NCI-H345 treated with DMSO at 0.1 percent for 48 hours (cell line): ENCODE data around the gene PRICKLE2.

ENCODE experiments used
- DNase-seq: peaks from one replicate; lab custom pipeline; 2025; ENCODE audit not compliant: unreplicated experiment; lab: John Stamatoyannopoulos, UW

Gene PRICKLE2

DNA sequence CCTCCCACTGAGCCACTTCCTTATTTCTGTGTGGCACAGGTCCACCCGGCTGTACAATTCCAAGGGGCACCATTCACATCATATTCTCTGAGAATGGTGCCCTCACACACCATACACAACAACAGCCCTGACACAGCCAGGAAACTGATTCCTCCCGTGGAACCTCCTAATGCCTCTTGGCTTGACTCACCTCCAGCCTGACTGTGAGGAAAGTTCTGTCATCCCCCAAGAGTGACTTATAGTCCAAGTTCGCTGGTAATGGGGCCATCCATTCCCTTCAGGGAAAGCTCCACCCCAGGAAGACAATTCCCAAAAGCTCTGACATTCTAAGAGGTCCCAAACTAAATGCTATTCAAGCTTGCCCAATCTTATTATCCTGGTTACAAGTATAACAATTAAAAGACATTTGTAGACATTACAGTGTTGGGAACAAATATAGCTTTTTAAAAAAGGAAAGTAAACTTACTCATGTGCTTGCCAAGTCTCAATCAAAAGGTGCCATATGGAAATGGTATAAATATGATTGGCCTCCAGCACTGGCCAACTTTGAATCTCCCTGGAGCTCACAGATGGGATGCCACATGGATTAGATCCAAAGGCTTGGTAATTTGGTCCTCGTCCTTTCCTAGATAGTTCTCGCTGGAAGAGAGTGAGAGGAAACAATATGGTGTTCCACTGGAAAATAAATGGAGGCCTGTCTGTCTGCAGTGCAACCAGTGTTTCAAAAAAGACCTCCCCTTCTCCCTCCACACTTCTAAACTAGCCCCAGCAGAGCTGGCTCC lies 145.7 kb downstream of the PRICKLE2 start:
- no peak for DNase-seq

- DNase-seq: no peak
Observed at GRCh38 chr3:64078966-64079365, 146.3 kb downstream of the PRICKLE2 start.

GRCh38 chr3:64074895-64075679 lies 150.2 kb downstream of the PRICKLE2 start:
- no peak for DNase-seq

GRCh38 chr3:64074060-64074459 lies 151.2 kb downstream of the PRICKLE2 start:
- no peak for DNase-seq

DNA sequence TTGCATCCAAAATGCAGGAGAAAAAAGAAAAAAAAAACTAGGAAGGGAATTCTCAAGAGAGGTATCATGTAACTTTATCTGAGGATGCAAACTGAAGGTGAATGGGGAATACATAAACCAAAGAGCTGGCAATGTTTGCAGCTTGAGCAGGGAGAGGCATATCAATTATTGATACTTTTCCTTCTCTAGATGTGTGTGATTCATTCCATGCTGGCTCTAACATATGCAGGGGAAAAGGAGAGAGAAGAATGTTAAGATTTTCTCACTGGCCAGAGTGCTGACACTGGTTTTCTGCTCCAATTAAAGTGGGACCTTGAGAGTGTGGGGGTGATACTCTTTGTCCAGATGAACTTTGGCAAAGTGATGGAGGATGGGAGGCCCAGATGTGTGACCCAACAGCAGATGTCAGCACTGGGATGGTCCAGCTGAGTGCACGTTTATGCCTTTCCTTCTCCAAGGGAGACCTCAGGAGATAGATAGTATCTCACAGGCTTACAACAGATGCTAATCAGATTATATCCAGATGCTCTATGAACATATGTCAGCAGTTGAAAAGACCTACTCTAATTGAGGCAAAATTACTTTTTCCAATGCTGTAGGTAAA lies 152.0 kb downstream of the PRICKLE2 start:
- DNase-seq: no peak

DNA sequence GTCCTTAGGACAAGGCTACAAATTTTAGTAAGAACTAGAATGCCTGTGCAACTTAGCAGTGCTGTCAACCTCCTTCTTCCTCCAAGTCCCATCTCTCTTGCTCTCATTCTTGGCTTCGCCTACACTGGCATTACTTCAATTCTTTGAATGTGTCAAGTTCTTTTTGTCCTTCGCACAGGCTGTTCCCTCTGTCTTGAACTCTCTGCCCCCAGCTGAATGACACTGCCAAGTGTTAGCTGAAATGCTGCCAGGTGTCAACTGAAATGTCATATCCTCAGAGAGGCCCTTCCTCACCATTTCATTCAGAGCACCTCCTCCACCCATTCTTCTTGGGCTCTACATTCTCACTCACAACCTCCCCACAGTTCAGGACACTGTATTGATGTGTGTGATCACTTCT lies 153.1 kb downstream of the PRICKLE2 start:
- DNase-seq: no peak

DNA sequence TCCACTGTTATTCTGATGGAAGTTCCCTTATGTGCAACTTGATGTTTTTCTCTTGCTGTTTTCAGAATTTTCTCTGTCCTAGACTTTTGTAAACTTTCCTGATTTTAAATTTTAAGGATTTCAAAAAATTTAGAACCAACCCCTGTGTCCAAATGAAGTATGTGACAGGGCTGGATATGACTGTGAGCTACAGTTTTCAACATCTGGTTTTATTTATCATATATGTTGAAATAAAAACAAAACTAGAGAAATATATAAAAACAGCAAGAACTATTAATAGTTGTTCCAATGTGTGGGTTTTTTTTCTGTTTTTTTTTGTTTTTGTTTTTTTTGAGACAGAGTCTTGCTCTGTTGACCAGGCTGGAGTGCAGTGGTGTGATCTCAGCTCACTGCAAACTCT lies 154.6 kb downstream of the PRICKLE2 start:
- DNase-seq: no peak

DNA sequence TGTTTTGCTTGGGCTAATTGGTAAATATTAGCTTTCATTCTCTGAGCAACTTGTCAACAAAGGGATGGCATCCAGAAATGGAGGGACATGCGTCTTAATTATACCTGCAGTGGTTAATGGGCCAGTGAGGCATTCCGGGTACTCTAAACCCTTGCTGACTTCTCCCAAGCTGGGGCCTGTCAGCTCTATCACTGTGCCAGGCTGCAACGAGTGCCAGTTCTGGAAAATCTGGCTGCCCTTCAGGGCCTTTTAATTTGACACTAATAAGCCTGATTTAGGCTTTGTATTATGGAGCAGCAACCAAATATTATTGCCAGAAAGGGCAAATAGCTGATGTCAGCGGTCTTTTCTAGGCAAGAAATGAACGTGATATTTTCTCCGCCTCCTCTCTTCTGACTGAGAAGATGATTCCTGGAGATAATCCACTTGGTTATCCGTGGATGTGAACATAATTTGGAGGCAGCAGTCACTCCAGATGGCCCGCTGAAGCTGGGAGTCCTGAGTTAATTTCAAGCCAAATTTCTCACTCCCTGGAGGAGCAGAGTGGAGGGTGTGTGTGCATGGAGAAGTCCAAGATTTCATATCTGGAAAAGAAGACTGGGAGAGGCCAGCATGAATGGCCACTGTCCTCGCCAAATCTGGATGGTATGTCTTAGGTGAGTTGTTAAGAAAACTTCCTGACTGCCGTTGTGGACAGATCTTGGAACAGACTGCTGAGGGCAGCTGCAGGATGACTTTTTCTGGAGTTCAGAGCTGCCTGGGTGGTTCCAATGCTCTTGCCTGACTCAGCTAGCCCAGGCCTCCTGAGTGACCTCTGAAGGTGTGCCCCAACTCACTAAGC lies 157.5 kb downstream of the PRICKLE2 start:
- DNase-seq: no peak

DNA sequence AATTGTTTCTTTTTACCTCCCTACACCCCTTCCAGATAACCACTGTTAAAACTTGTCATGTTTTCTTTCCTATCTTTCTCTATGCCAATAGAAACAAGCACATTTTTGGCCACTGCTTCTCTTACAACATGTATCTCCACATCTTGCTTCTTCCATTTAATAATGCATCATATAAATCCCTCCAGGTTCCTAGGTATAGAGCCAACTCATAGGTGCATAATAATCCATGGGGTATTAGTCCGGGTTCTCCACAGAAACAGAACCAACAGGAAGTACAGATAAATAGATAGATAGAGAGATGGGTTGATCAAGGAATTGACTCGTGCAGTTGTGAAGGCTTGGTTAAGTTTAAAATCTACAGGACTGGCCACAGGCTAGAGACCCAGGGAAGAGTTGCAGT lies 160.5 kb downstream of the PRICKLE2 start:
- DNase-seq: no peak

- DNase-seq: no peak
Observed at GRCh38 chr3:64063983-64064438, 161.3 kb downstream of the PRICKLE2 start.

DNA sequence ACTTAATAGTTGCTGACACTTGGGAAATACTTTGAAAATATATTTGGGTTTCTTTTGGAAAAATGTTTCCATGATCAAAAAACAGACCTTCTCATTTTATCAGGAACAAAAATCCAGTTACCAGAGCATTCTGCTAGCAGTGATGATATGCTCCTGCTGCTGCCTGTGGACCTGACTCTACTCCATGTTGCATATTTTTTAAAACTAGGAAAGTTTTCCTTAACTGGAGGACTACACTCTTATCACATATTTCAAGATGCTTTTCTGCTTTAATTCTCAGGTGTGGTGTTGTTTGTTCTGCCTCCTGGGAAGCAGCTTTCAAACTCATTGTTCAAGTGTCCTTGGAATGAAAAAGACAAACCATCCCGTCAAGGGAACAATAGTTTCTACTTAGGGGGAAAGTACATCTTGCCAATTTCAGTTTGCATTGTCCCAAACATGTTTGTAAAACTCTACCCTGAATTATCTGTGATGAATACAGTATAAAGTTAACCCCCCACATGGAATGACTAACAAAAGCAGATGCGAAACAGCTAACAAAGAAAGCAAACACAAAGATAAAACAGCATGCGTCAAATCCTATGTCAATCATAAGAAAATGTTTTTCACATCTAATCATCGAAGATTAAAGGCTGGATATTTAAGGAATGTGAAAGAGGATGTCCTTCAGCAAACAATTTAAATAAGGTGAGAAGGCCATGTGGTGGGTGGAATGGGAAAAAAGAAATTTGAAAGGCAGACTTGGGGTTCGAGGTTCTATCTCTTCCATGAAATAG lies 161.9 kb downstream of the PRICKLE2 start:
- peak; percentile 26 for DNase-seq

DNA sequence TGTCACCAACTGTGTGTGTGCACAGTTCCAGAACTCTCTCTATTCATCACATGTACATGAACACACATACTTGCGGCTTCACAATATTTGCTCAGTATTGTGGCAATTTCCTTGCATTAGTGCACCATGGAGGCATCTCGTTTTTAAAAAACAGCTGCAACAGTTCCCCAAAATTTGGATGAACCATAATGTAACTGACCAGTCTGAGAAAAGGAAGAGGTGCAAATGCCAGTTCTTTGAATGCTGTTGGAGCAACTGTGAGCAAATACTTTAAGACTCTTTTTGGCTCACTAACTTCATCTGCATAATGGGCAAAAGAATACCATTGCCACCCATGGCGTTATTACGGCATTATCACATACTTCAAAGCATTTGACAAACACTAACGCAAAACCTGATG lies 163.6 kb downstream of the PRICKLE2 start:
- no peak for DNase-seq

DNA sequence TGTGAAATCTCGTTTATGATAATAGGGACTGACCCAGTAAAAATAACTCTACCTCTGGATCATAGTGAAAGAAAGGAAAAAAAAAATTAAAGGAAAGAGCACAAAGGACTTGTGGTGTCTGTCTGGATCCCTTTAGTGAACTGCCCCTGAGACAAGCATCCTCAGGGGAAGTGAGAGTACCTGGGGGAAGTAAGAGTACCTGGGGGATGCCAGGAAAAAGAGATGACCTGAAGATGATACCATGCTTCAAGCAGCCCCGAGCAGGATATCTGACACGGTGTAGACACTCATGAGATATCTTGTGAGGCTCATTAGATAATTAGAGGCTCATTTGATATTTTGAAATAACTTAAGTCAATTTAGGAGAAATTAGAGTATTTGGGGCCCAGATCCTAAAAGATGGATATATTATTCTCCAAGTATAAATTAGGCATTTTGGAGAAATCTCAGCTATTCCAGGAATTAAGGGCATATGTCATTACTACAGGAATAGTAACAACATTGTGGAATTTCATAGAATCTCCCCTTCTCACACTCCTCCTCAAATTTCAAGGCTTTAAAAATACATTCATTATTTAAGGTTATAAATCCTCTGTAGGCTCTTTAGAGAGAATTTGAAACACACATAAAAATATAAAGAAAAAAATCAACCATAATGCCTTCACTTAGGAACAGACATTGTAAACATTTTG lies 165.6 kb downstream of the PRICKLE2 start:
- DNase-seq: no peak

GRCh38 chr3:64058566-64058965 lies 166.7 kb downstream of the PRICKLE2 start:
- no peak for DNase-seq

GRCh38 chr3:64057231-64057630 lies 168.0 kb downstream of the PRICKLE2 start:
- no peak for DNase-seq

DNA sequence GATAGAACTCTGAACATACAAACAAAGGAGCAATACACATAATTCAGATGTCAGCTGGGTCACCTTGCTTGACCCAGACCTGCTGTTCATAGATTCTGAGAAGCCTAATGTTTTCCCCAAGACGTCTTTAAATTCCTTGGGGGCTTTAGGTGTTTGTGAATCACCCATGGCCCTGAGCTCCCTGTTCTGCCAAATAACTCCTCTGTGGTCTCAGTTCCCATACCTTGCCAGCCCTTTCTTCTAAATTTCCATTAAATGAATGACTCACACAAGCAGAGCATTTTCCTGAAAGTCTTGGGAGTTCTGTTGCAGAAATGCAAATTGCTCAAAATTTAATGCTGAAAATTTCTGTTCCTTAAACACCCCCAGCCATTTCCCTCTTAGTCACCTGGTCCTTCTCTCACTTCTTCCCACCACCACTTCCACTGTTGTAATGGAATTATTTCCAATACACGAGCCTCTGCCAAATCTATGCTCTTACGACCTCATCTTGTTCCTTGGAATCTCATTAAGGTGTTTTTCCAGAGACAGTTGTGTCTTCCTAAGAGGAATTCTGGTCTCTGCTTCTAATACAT lies 168.6 kb downstream of the PRICKLE2 start:
- no peak for DNase-seq

GRCh38 chr3:64055076-64055475 lies 170.2 kb downstream of the PRICKLE2 start:
- no peak for DNase-seq

- DNase-seq: no peak
Observed at GRCh38 chr3:64054488-64054887, 170.8 kb downstream of the PRICKLE2 start.

DNA sequence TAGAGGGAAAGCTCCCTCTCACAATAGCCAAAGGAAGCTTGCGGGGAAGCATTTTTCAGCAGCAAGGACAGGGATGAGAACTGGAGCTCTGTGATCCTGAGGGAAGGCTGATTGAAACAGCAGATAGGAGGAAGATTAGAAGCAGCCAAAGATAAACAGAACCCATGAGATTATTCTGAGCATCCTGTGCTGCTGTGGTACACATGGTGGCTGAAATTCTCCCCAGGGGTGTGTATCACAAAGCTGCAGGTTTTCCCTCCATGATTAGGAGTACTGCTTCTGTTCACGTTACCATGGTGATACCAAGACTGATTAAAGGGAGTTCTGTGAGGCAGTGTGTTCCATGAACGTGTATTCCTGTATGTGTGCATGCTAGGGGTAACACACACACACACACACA lies 171.7 kb downstream of the PRICKLE2 start:
- DNase-seq: no peak
